SK-N-SH (cell line): ENCODE data around the gene BMF. TPM values are rescaled to one million over a fixed set of nuclear protein-coding genes. Genes with fewer than 3 reads are reported as not detected.

Experiments
- ELF1 ChIP-seq: IDR thresholded peaks from 2 replicates; pipeline ENCODE4 v1.4.0; 2012
- EP300 ChIP-seq, 2 experiments: IDR thresholded peaks; 2 replicates each; pipeline versions ENCODE4 v1.4.0 to v1.6.1; 2012; ENCODE audit warnings: borderline replicate concordance in 1 of 2, low read depth in 1 of 2, low read length in 1 of 2
- EZH2phosphoT487 ChIP-seq: fragments of 200-600 bp; sonication (generic); IDR thresholded peaks from 2 replicates; pipeline ENCODE4 v1.6.1; 2017; ENCODE audit warnings: low read depth, mixed run types, mild to moderate bottlenecking, antibody characterized with exemption, moderate library complexity, borderline replicate concordance
- FOXJ3 ChIP-seq: sonication (generic); formaldehyde crosslinking; IDR thresholded peaks from 2 replicates; pipeline ENCODE4 v1.5.1; 2020; ENCODE audit warnings: mild to moderate bottlenecking, missing genetic modification reagents
- GABPA ChIP-seq: IDR thresholded peaks from 2 replicates; pipeline ENCODE4 v1.4.0; 2012; ENCODE audit warnings: low read depth, mild to moderate bottlenecking
- GATA2 ChIP-seq: sonication (generic); formaldehyde crosslinking; IDR thresholded peaks from 2 replicates; pipeline ENCODE4 v1.5.0; 2020; ENCODE audit warnings: mild to moderate bottlenecking, missing genetic modification reagents
- JUND ChIP-seq: IDR thresholded peaks from 2 replicates; pipeline ENCODE4 v1.4.0; 2012
- MEF2A ChIP-seq: IDR thresholded peaks from 2 replicates; pipeline ENCODE4 v1.4.0; 2012; ENCODE audit warnings: low read depth, borderline replicate concordance
- MXI1 ChIP-seq: IDR thresholded peaks from 2 replicates; pipeline ENCODE4 v1.6.1; 2012; ENCODE audit warnings: mild to moderate bottlenecking, low read depth, low read length, improper control_type of control experiment
- NFIC ChIP-seq: IDR thresholded peaks from 2 replicates; pipeline ENCODE4 v1.4.0; 2012; ENCODE audit warnings: borderline replicate concordance
- NRF1 ChIP-seq: IDR thresholded peaks from 2 replicates; pipeline ENCODE4 v1.6.1; 2012; ENCODE audit warnings: low read depth, mild to moderate bottlenecking, low read length
- RAD21 ChIP-seq: IDR thresholded peaks from 2 replicates; pipeline ENCODE4 v1.6.1; 2012; ENCODE audit warnings: mild to moderate bottlenecking, low read length
- RCOR1 ChIP-seq: fragments of 150-350 bp; IDR thresholded peaks from 2 replicates; pipeline ENCODE4 v1.6.1; 2017; ENCODE audit warnings: antibody characterized with exemption, low read length
- RFX5 ChIP-seq: IDR thresholded peaks from 2 replicates; pipeline ENCODE4 v1.6.1; 2012; ENCODE audit warnings: mild to moderate bottlenecking, improper control_type of control experiment, low read length
- RXRA ChIP-seq: IDR thresholded peaks from 2 replicates; pipeline ENCODE4 v1.4.0; 2012; ENCODE audit warnings: low read depth, mild to moderate bottlenecking, borderline replicate concordance
- SIN3A ChIP-seq: IDR thresholded peaks from 2 replicates; pipeline ENCODE4 v1.6.1; 2012; ENCODE audit warnings: low read depth, mild to moderate bottlenecking, low read length, moderate library complexity, borderline replicate concordance
- SMC3 ChIP-seq: IDR thresholded peaks from 2 replicates; pipeline ENCODE4 v1.6.1; 2012; ENCODE audit warnings: low read depth, low read length, improper control_type of control experiment
- TAF1 ChIP-seq: IDR thresholded peaks from 2 replicates; pipeline ENCODE4 v1.6.1; 2012; ENCODE audit warnings: low read depth, mild to moderate bottlenecking, low read length, moderate library complexity, borderline replicate concordance
- YY1 ChIP-seq: IDR thresholded peaks from 2 replicates; pipeline ENCODE4 v1.4.0; 2012; ENCODE audit warnings: low read depth, mild to moderate bottlenecking
- polyA plus RNA-seq, 3 experiments: library from polyadenylated mRNA; depleted of rRNA; stranded (reverse); fragments of >200 nt; gene quantifications; 2 replicates each; pipeline ENCODE4 v1.2.3, GENCODE V29; 2012
- TF ChIP-seq, protein P1 (sequence below): IDR thresholded peaks from 2 replicates; pipeline ENCODE4 v1.6.1; 2012; ENCODE audit warnings: mild to moderate bottlenecking, low read depth, low read length, moderate library complexity
- TF ChIP-seq, protein P2 (sequence below): fragments of 150-350 bp; IDR thresholded peaks from 2 replicates; pipeline ENCODE4 v1.6.1; 2017; ENCODE audit warnings: antibody characterized with exemption, low read length, low read depth, borderline replicate concordance
- TF ChIP-seq, protein P3 (sequence below): IDR thresholded peaks from 2 replicates; pipeline ENCODE4; 2012
- TF ChIP-seq, protein P4 (sequence below): fragments of 150-350 bp; IDR thresholded peaks from 2 replicates; pipeline ENCODE4 v1.6.1; 2016; ENCODE audit warnings: mild to moderate bottlenecking, low read depth, low read length
- TF ChIP-seq, protein P5 (sequence below): IDR thresholded peaks from 2 replicates; pipeline ENCODE4 v1.4.0; 2012; ENCODE audit warnings: low read depth
- TF ChIP-seq, protein P6 (sequence below): IDR thresholded peaks from 2 replicates; pipeline ENCODE4 v1.4.0; 2012; ENCODE audit warnings: low read depth, borderline replicate concordance
- TF ChIP-seq, protein P7 (sequence below): fragments of 200-600 bp; sonication (generic); IDR thresholded peaks from 2 replicates; pipeline ENCODE4 v1.6.1; 2017; ENCODE audit warnings: antibody characterized with exemption, mild to moderate bottlenecking, moderate library complexity

Gene BMF
- polyA plus RNA-seq, 1 of the 3 experiments (the other 2 are of a cell fraction), result 0.72 TPM

DNA sequence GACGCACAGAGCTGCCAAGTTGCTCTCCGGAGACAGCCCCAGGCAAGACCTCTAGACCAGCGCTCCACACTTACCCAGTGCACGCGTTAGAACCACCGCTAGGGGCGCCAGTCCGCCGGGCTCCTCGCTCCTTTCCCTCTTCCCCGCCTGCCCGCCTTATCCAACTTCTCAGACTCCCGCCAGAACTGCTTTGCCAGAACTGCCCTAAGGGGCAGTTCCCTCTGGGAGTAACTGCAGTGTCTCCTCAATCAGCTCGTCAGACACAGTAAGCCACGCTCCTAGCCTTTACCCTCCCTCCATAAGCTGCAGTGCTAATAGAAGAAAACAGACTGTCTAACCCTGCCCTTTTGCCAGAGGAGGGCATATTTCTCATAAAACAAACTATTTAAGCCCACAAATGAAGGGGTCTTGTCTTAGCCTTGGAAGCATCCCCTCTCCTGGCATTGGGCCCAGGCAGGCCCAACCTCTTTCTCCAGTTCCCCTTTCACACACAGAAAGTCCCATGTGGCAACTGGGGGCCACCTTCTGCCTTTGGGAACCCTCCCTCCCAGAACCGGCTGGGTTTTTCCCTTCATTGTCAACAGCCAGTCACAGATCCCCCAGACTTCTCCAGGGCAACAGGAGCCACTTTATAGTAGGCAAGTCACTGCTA, 3.7 kb downstream of the BMF start (continued):
- TF ChIP-seq, protein P1, sequence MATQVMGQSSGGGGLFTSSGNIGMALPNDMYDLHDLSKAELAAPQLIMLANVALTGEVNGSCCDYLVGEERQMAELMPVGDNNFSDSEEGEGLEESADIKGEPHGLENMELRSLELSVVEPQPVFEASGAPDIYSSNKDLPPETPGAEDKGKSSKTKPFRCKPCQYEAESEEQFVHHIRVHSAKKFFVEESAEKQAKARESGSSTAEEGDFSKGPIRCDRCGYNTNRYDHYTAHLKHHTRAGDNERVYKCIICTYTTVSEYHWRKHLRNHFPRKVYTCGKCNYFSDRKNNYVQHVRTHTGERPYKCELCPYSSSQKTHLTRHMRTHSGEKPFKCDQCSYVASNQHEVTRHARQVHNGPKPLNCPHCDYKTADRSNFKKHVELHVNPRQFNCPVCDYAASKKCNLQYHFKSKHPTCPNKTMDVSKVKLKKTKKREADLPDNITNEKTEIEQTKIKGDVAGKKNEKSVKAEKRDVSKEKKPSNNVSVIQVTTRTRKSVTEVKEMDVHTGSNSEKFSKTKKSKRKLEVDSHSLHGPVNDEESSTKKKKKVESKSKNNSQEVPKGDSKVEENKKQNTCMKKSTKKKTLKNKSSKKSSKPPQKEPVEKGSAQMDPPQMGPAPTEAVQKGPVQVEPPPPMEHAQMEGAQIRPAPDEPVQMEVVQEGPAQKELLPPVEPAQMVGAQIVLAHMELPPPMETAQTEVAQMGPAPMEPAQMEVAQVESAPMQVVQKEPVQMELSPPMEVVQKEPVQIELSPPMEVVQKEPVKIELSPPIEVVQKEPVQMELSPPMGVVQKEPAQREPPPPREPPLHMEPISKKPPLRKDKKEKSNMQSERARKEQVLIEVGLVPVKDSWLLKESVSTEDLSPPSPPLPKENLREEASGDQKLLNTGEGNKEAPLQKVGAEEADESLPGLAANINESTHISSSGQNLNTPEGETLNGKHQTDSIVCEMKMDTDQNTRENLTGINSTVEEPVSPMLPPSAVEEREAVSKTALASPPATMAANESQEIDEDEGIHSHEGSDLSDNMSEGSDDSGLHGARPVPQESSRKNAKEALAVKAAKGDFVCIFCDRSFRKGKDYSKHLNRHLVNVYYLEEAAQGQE, result no peak
- TF ChIP-seq EZH2phosphoT487 (no peak), RFX5 (no peak), MEF2A (no peak), SIN3A (peak; percentile 72; the same call in 1 of the 2 replicates), RCOR1 (no peak), YY1 (no peak), NFIC (peak; percentile 48; the same call in 1 of the 2 replicates), TAF1 (no peak), EP300 (IDR thresholded peaks at IDR 0.05; ENCODE audit: borderline replicate concordance in 1 of 2, low read depth in 1 of 2, low read length in 1 of 2) (0 out of 4 replicates have a peak, but pooled peaks of 1 of the 2 experiments have one; percentile 9), GABPA (no peak), GATA2 (no peak), JUND (no peak), MXI1 (peak; percentile 33; the same call in 1 of the 2 replicates), SMC3 (peak; percentile 39), RAD21 (peak; percentile 62), NRF1 (no peak), RXRA (no peak), FOXJ3 (no peak), ELF1 (no peak)
- TF ChIP-seq, protein P2, sequence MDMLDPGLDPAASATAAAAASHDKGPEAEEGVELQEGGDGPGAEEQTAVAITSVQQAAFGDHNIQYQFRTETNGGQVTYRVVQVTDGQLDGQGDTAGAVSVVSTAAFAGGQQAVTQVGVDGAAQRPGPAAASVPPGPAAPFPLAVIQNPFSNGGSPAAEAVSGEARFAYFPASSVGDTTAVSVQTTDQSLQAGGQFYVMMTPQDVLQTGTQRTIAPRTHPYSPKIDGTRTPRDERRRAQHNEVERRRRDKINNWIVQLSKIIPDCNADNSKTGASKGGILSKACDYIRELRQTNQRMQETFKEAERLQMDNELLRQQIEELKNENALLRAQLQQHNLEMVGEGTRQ, result no peak
- TF ChIP-seq, protein P3, sequence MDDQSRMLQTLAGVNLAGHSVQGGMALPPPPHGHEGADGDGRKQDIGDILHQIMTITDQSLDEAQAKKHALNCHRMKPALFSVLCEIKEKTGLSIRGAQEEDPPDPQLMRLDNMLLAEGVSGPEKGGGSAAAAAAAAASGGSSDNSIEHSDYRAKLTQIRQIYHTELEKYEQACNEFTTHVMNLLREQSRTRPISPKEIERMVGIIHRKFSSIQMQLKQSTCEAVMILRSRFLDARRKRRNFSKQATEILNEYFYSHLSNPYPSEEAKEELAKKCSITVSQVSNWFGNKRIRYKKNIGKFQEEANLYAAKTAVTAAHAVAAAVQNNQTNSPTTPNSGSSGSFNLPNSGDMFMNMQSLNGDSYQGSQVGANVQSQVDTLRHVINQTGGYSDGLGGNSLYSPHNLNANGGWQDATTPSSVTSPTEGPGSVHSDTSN, result no peak
- TF ChIP-seq, protein P4, sequence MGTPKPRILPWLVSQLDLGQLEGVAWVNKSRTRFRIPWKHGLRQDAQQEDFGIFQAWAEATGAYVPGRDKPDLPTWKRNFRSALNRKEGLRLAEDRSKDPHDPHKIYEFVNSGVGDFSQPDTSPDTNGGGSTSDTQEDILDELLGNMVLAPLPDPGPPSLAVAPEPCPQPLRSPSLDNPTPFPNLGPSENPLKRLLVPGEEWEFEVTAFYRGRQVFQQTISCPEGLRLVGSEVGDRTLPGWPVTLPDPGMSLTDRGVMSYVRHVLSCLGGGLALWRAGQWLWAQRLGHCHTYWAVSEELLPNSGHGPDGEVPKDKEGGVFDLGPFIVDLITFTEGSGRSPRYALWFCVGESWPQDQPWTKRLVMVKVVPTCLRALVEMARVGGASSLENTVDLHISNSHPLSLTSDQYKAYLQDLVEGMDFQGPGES, result no peak
- TF ChIP-seq, protein P5, sequence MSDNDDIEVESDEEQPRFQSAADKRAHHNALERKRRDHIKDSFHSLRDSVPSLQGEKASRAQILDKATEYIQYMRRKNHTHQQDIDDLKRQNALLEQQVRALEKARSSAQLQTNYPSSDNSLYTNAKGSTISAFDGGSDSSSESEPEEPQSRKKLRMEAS, result peak; percentile 81
- TF ChIP-seq, protein P6, sequence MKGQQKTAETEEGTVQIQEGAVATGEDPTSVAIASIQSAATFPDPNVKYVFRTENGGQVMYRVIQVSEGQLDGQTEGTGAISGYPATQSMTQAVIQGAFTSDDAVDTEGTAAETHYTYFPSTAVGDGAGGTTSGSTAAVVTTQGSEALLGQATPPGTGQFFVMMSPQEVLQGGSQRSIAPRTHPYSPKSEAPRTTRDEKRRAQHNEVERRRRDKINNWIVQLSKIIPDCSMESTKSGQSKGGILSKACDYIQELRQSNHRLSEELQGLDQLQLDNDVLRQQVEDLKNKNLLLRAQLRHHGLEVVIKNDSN, result no peak
- TF ChIP-seq, protein P7, sequence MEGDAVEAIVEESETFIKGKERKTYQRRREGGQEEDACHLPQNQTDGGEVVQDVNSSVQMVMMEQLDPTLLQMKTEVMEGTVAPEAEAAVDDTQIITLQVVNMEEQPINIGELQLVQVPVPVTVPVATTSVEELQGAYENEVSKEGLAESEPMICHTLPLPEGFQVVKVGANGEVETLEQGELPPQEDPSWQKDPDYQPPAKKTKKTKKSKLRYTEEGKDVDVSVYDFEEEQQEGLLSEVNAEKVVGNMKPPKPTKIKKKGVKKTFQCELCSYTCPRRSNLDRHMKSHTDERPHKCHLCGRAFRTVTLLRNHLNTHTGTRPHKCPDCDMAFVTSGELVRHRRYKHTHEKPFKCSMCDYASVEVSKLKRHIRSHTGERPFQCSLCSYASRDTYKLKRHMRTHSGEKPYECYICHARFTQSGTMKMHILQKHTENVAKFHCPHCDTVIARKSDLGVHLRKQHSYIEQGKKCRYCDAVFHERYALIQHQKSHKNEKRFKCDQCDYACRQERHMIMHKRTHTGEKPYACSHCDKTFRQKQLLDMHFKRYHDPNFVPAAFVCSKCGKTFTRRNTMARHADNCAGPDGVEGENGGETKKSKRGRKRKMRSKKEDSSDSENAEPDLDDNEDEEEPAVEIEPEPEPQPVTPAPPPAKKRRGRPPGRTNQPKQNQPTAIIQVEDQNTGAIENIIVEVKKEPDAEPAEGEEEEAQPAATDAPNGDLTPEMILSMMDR, result peak; percentile 97
